RWPE2 (cell line): ENCODE data around the gene NCR1.
"Not testable (repeated sequence)": the region's sequence is repeated elsewhere in the genome, so short reads cannot be mapped to it uniquely, and the experiment has no call there.

Source experiments
- ATAC-seq: fragments of 200-7000 bp; cut with Tn5 transposase; 3 replicates; pipeline ENCODE4 v1.9.1; 2021; ENCODE audit warnings: low read depth
- DNase-seq: peaks from one replicate; pipeline ENCODE4 v3.0.0-alpha.2; 2020; ENCODE audit warnings: low spot score
- H3K27ac ChIP-seq: fragments of 450-650 bp; 2 replicates; pipeline ENCODE4 v1.5.1; 2017; ENCODE audit warnings: mild to moderate bottlenecking; ENCODE audit not compliant: poor library complexity, severe bottlenecking
- H3K27me3 ChIP-seq: fragments of 250-450 bp; sonication (Bioruptor Pico); 2 replicates; pipeline ENCODE4 v1.5.1; 2021; ENCODE audit warnings: mild to moderate bottlenecking, moderate library complexity; ENCODE audit not compliant: insufficient read depth, poor library complexity, severe bottlenecking
- H3K36me3 ChIP-seq: fragments of 250-450 bp; sonication (Bioruptor Pico); 2 replicates; pipeline ENCODE4 v1.5.1; 2020; ENCODE audit warnings: low read depth, mild to moderate bottlenecking, moderate library complexity
- H3K4me1 ChIP-seq: fragments of 250-450 bp; sonication (Bioruptor Pico); 2 replicates; pipeline ENCODE4 v1.5.1; 2021; ENCODE audit warnings: mild to moderate bottlenecking, moderate library complexity; ENCODE audit not compliant: insufficient read depth, poor library complexity, severe bottlenecking
- H3K4me3 ChIP-seq: fragments of 250-450 bp; sonication (Bioruptor Pico); 2 replicates; pipeline ENCODE4 v1.5.1; 2021; ENCODE audit warnings: mild to moderate bottlenecking, moderate library complexity; ENCODE audit not compliant: severe bottlenecking
- H3K9me3 ChIP-seq: fragments of 250-450 bp; sonication (Bioruptor Pico); 2 replicates; pipeline ENCODE4 v1.5.1; 2021; ENCODE audit warnings: mild to moderate bottlenecking, moderate library complexity; ENCODE audit not compliant: severe bottlenecking
- CTCF ChIP-seq: fragments of 450-650 bp; IDR thresholded peaks from one replicate; pipeline ENCODE4 v1.5.1; 2017; ENCODE audit warnings: mild to moderate bottlenecking, moderate library complexity; ENCODE audit not compliant: poor library complexity, severe bottlenecking

Gene NCR1, protein sequence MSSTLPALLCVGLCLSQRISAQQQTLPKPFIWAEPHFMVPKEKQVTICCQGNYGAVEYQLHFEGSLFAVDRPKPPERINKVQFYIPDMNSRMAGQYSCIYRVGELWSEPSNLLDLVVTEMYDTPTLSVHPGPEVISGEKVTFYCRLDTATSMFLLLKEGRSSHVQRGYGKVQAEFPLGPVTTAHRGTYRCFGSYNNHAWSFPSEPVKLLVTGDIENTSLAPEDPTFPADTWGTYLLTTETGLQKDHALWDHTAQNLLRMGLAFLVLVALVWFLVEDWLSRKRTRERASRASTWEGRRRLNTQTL

DNA sequence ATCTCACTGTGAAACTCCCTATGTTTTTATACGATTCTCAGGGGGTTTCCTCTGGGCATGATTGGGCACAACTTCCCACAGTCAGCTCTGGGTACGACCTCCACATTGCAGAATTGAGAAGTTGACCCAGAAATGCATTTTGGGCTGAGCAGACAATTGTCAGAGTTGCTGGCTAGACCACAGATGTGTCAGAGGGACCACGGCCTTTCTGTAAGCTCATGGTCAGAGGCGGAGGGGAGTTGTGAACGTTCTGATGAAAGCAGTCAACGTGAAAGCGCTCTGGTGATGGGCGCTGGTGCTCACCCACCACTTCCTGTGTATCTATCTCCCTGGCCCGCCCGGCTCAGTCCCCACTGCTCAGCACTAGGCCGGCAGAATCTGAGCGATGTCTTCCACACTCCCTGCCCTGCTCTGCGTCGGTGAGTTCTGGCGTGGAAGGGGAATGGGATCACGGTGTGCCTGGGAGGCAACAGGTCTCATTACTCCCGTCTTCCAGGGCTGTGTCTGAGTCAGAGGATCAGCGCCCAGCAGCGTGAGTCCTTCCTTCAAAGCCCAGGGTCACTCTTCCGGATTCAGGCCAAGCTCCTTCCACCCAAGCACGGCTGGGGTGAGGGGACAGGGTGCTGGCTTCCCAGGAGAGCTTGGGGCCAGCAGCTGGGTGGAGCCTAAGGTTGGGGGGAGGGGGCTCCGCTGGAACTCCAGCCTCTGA lies at the start of gene NCR1:
Gene NCR1 (plus strand): TSS at position 346 of the 709 bp plus-strand sequence. CDS start 40 bp downstream, at position 386.
- no peak for TF ChIP-seq CTCF
- no peak within 1 kb of the TSS for H3K4me3 ChIP-seq
- DNase-seq (peak; percentile 27), ATAC-seq (0 out of 3 replicates have a peak, but pooled peaks have one; percentile 21)
- no peaks in the 10 kb centered on the region for H3K9me3 ChIP-seq
- H3K27me3 ChIP-seq: no peaks in the 10 kb centered on the region
- H3K4me1 ChIP-seq: no peaks in the 10 kb centered on the region
- no peaks in the 10 kb centered on the region for H3K36me3 ChIP-seq
- no peak within 1 kb of the TSS for H3K27ac ChIP-seq

- ATAC-seq, H3K27ac ChIP-seq, H3K36me3 ChIP-seq, H3K4me1 ChIP-seq, DNase-seq, H3K4me3 ChIP-seq, H3K9me3 ChIP-seq, H3K27me3 ChIP-seq: not testable (repeated sequence)
These were observed 47.5 kb upstream of the NCR1 start for GRCh38 chr19:54858476-54858875.

- H3K27me3 ChIP-seq, DNase-seq, H3K27ac ChIP-seq, H3K4me3 ChIP-seq, H3K36me3 ChIP-seq, H3K4me1 ChIP-seq, H3K9me3 ChIP-seq: not testable (repeated sequence)
- peak; percentile 68 for ATAC-seq
These were observed 46.5 kb upstream of the NCR1 start for GRCh38 chr19:54859421-54859820.

DNA sequence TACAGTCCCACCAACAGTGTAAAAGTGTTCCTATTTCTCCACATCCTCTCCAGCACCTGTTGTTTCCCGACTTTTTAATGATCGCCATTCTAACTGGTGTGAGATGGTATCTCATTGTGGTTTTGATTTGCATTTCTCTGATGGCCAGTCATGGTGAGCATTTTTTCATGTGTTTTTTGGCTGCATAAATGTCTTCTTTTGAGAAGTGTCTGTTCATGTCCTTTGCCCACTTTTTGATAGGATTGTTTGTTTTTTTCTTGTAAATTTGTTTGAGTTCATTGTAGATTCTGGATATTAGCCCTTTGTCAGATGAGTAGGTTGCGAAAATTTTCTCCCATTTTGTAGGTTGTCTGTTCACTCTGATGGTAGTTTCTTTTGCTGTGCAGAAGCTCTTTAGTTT lies 42.5 kb upstream of the NCR1 start:
- H3K4me3 ChIP-seq, H3K4me1 ChIP-seq, H3K27ac ChIP-seq, ATAC-seq, H3K9me3 ChIP-seq, H3K36me3 ChIP-seq, H3K27me3 ChIP-seq, DNase-seq: not testable (repeated sequence)

GRCh38 chr19:54871696-54872095 lies 34.3 kb upstream of the NCR1 start:
- TF ChIP-seq CTCF: no peak
- no peaks in the 10 kb centered on the region for H3K36me3 ChIP-seq
- H3K27ac ChIP-seq: no peak overlapping the region
- no peaks in the 10 kb centered on the region for H3K9me3 ChIP-seq
- H3K4me3 ChIP-seq: no peak overlapping the region
- H3K27me3 ChIP-seq: no peaks in the 10 kb centered on the region
- no peak for ATAC-seq
- no peak for DNase-seq
- H3K4me1 ChIP-seq: no peaks in the 10 kb centered on the region

GRCh38 chr19:54873990-54874389 lies 32.0 kb upstream of the NCR1 start, which contains the start of gene FCAR:
FCAR (plus strand) TSS chr19:54874235; CDS start chr19:54874290, 55 bp downstream.
- H3K27me3 ChIP-seq: no peaks in the 10 kb centered on the region
- ATAC-seq: no peak
- no peak for DNase-seq
- no peaks in the 10 kb centered on the region for H3K4me1 ChIP-seq
- no peak within 1 kb of the TSS for H3K27ac ChIP-seq
- no peak within 1 kb of the TSS for H3K4me3 ChIP-seq
- no peaks in the 10 kb centered on the region for H3K36me3 ChIP-seq
- H3K9me3 ChIP-seq: no peaks in the 10 kb centered on the region
- TF ChIP-seq CTCF: no peak
